Neuronal stem cell (in vitro differentiated cells): ENCODE data around the gene UTP14A.

Source experiments
- DNase-seq: peaks from one replicate; pipeline ENCODE4 v3.0.0-alpha.2; 2013; ENCODE audit warnings: low spot score
- H2AFZ ChIP-seq: one replicate; pipeline ENCODE4 v1.6.1; 2013; ENCODE audit warnings: mild to moderate bottlenecking, low read length, inconsistent platforms
- H2AK5ac ChIP-seq: 2 replicates; pipeline ENCODE4 v1.6.1; 2013; ENCODE audit warnings: low read depth, mild to moderate bottlenecking, inconsistent platforms, low read length, moderate library complexity, mixed read lengths
- H2BK120ac ChIP-seq: 2 replicates; pipeline ENCODE4 v1.6.1; 2013; ENCODE audit warnings: low read depth, mild to moderate bottlenecking, inconsistent platforms, low read length, moderate library complexity, mixed read lengths
- H2BK12ac ChIP-seq: one replicate; pipeline ENCODE4 v1.6.1; 2013; ENCODE audit warnings: low read length, inconsistent platforms
- H2BK15ac ChIP-seq: 2 replicates; pipeline ENCODE4 v1.6.1; 2013; ENCODE audit warnings: mild to moderate bottlenecking, low read length, inconsistent platforms, mixed read lengths
- H2BK5ac ChIP-seq: one replicate; pipeline ENCODE4 v1.6.1; 2013; ENCODE audit warnings: inconsistent platforms, mild to moderate bottlenecking, low read length, moderate library complexity
- H3K14ac ChIP-seq: one replicate; pipeline ENCODE4 v1.6.1; 2013; ENCODE audit warnings: low read length, inconsistent platforms
- H3K18ac ChIP-seq: 2 replicates; pipeline ENCODE4 v1.6.1; 2013; ENCODE audit warnings: low read length, inconsistent platforms
- H3K23ac ChIP-seq: 2 replicates; pipeline ENCODE4 v1.6.1; 2013; ENCODE audit warnings: low read depth, mild to moderate bottlenecking, mixed read lengths, low read length, inconsistent platforms; ENCODE audit not compliant: poor library complexity
- H3K27ac ChIP-seq: replicated peaks from 3 replicates; pipeline ENCODE4 v1.5.1; 2013; ENCODE audit warnings: low read length, inconsistent platforms
- H3K27me3 ChIP-seq, 3 experiments: 2 replicates each; pipeline ENCODE4 v1.6.1; 2013; ENCODE audit warnings: low read length in 3 of 3, mild to moderate bottlenecking in 2 of 3, inconsistent platforms in 1 of 3, low read depth in 1 of 3, mixed read lengths in 1 of 3, moderate library complexity in 1 of 3; ENCODE audit not compliant: control insufficient read depth in 3 of 3, insufficient read depth in 3 of 3
- H3K36me3 ChIP-seq, 2 donors: replicated peaks in 1 of 2; 2 replicates each; pipeline ENCODE4 v1.6.1; 2013; ENCODE audit warnings: low read length in 2 of 2; ENCODE audit not compliant: control insufficient read depth in 2 of 2, insufficient read depth in 2 of 2
- H3K4ac ChIP-seq: 2 replicates; pipeline ENCODE4 v1.6.1; 2013; ENCODE audit warnings: inconsistent platforms, mild to moderate bottlenecking, low read length, moderate library complexity
- H3K4me1 ChIP-seq, 2 donors: 1 replicate in 1 of 2; 2 replicates in 1 of 2; pipeline ENCODE4 v1.6.1; 2013; ENCODE audit warnings: low read length in 2 of 2, low read depth in 1 of 2; ENCODE audit not compliant: control insufficient read depth in 2 of 2, insufficient read depth in 1 of 2
- H3K4me2 ChIP-seq: one replicate; pipeline ENCODE4 v1.6.1; 2013; ENCODE audit warnings: mild to moderate bottlenecking, low read length, inconsistent platforms; ENCODE audit not compliant: insufficient read depth, poor library complexity, severe bottlenecking
- H3K4me3 ChIP-seq, 2 donors: 2 replicates each; pipeline ENCODE4 v1.5.1; 2013; ENCODE audit warnings: low read length in 2 of 2, mild to moderate bottlenecking in 2 of 2, inconsistent platforms in 1 of 2, moderate library complexity in 1 of 2
- H3K79me1 ChIP-seq: one replicate; pipeline ENCODE4 v1.6.1; 2013; ENCODE audit warnings: low read depth, mild to moderate bottlenecking, inconsistent platforms, low read length, moderate library complexity
- H3K9ac ChIP-seq: one replicate; pipeline ENCODE4 v1.6.1; 2013; ENCODE audit warnings: mild to moderate bottlenecking, low read depth, low read length, inconsistent platforms; ENCODE audit not compliant: poor library complexity
- H3K9me3 ChIP-seq, 2 donors: replicated peaks in 1 of 2; 2 replicates each; pipeline versions ENCODE3 to v1.6.1; 2013; ENCODE audit warnings: low read length in 2 of 2, mild to moderate bottlenecking in 2 of 2, inconsistent platforms in 1 of 2, low read depth in 1 of 2, mixed read lengths in 1 of 2, moderate library complexity in 1 of 2; ENCODE audit not compliant: control insufficient read depth in 2 of 2, insufficient read depth in 1 of 2
- H4K8ac ChIP-seq: one replicate; pipeline ENCODE4 v1.6.1; 2013; ENCODE audit warnings: low read depth, mild to moderate bottlenecking, inconsistent platforms, low read length, moderate library complexity
- H4K91ac ChIP-seq: one replicate; pipeline ENCODE4 v1.6.1; 2013; ENCODE audit warnings: low read length, low read depth, mild to moderate bottlenecking, inconsistent platforms; ENCODE audit not compliant: poor library complexity
- WGBS, 2 donors: extraction: QIAGEN DNeasy Blood & Tissue Kit; methylation state at CpG; one replicate each; pipeline ENCODE4 v1.1.7; 2013; ENCODE audit warnings: missing lambda C conversion rate in 2 of 2, mixed read lengths in 1 of 2; ENCODE audit not compliant: insufficient read length in 2 of 2, insufficient replicate concordance in 1 of 2; ENCODE audit errors: extremely low coverage in 2 of 2; 5-methylcytosine and 5-hydroxymethylcytosine counted together

Gene UTP14A

GRCh38 chrX:129963729-129964128 lies 57.8 kb downstream of the UTP14A start:
- Histone ChIP-seq H3K27ac (no peak overlapping the region), H4K8ac (no peak overlapping the region), H3K4me2 (no peak overlapping the region), H3K9me3 (peaks cover 0 to 2% of the 10 kb centered on the region in 2 donors), H3K14ac (no peak overlapping the region), H2AK5ac (no peak overlapping the region), H2BK12ac (no peak overlapping the region), H3K4ac (no peak overlapping the region), H2AFZ (no peak overlapping the region), H2BK120ac (no peak overlapping the region), H3K79me1 (no peaks in the 10 kb centered on the region), H2BK15ac (no peak overlapping the region), H3K23ac (no peak overlapping the region), H2BK5ac (no peak overlapping the region), H3K4me3 (no peak overlapping the region), H4K91ac (no peak overlapping the region), H3K18ac (no peak overlapping the region), H3K4me1 (peaks cover 0 to 9% of the 10 kb centered on the region in 2 donors), H3K36me3 (no peaks in the 10 kb centered on the region), H3K9ac (no peak overlapping the region), H3K27me3 (peaks cover 0 to 14% (median 12%) of the 10 kb centered on the region in 3 experiments)
- no peak for DNase-seq
- WGBS, 2 donors = no CpG with 5 or more reads among the region's 8 CpGs

GRCh38 chrX:129965166-129965565 lies 59.2 kb downstream of the UTP14A start:
- Histone ChIP-seq H2BK5ac (no peak overlapping the region), H2BK120ac (no peak overlapping the region), H4K91ac (no peak overlapping the region), H3K23ac (no peak overlapping the region), H3K14ac (no peak overlapping the region), H4K8ac (no peak overlapping the region), H3K4me3 (no peak overlapping the region), H3K9ac (no peak overlapping the region), H3K4me2 (no peak overlapping the region), H3K4me1 (peaks cover 0 to 5% of the 10 kb centered on the region in 2 donors), H2BK15ac (no peak overlapping the region), H3K27me3 (no peaks in the 10 kb centered on the region), H3K79me1 (no peaks in the 10 kb centered on the region), H3K9me3 (peaks cover 0 to 2% of the 10 kb centered on the region in 2 donors), H3K36me3 (no peaks in the 10 kb centered on the region), H3K27ac (no peak overlapping the region), H3K4ac (no peak overlapping the region), H2AK5ac (no peak overlapping the region), H3K18ac (no peak overlapping the region), H2AFZ (no peak overlapping the region), H2BK12ac (no peak overlapping the region)
- no CpG with 5 or more reads among the region's 6 CpGs for WGBS, 2 donors
- no peak for DNase-seq

GRCh38 chrX:129968968-129969367 lies 63.0 kb downstream of the UTP14A start:
- no CpG with 5 or more reads among the region's 3 CpGs for WGBS, 2 donors
- H3K9ac ChIP-seq = no peak overlapping the region

GRCh38 chrX:129976441-129976840 lies 70.5 kb downstream of the UTP14A start:
- Histone ChIP-seq H3K4me2 (no peak overlapping the region), H3K4me1 (peaks cover 0 to 2% of the 10 kb centered on the region in 2 donors), H3K27ac (no peak overlapping the region), H4K91ac (no peak overlapping the region), H3K9ac (no peak overlapping the region), H3K4me3 (no peak overlapping the region), H2AFZ (no peak overlapping the region), H3K18ac (no peak overlapping the region), H2BK12ac (no peak overlapping the region), H4K8ac (no peak overlapping the region), H2BK5ac (no peak overlapping the region), H3K4ac (no peak overlapping the region), H2BK120ac (no peak overlapping the region), H3K36me3 (no peaks in the 10 kb centered on the region), H3K23ac (no peak overlapping the region), H2BK15ac (no peak overlapping the region), H3K27me3 (peaks cover 0 to 41% (median 0%) of the 10 kb centered on the region in 3 experiments), H3K14ac (no peak overlapping the region), H3K9me3 (no peaks in the 10 kb centered on the region), H2AK5ac (no peak overlapping the region), H3K79me1 (no peaks in the 10 kb centered on the region)
- WGBS, 2 donors = no CpG with 5 or more reads among the region's 5 CpGs
- DNase-seq = no peak

More at GRCh38 chrX:129968968-129969367, 63.0 kb downstream of the UTP14A start:
- Histone ChIP-seq H3K27ac (no peak overlapping the region), H3K79me1 (no peaks in the 10 kb centered on the region), H3K36me3 (no peaks in the 10 kb centered on the region), H3K18ac (no peak overlapping the region), H3K27me3 (peaks cover 0 to 9% (median 0%) of the 10 kb centered on the region in 3 experiments), H2BK12ac (no peak overlapping the region), H4K91ac (no peak overlapping the region), H2AFZ (no peak overlapping the region), H2BK120ac (no peak overlapping the region), H3K14ac (no peak overlapping the region), H4K8ac (no peak overlapping the region), H3K23ac (no peak overlapping the region), H3K4me3 (no peak overlapping the region), H2BK5ac (no peak overlapping the region), H2BK15ac (no peak overlapping the region), H2AK5ac (no peak overlapping the region), H3K4me1 (no peaks in the 10 kb centered on the region), H3K4ac (no peak overlapping the region), H3K9me3 (peaks cover 0 to 2% of the 10 kb centered on the region in 2 donors), H3K4me2 (no peak overlapping the region)
- no peak for DNase-seq
